Esophagus squamous epithelium (tissue), 4 donors: ENCODE measurements around the gene TTC28.

Experiments
- CTCF ChIP-seq, 6 experiments: fragments of 450-650 bp in 4 of 6; fragments of 200-600 bp in 2 of 6; sonication (generic) in 2 of 6; IDR thresholded peaks; one replicate each; pipeline ENCODE4 v1.5.1; 2016 to 2019; ENCODE audit warnings: antibody characterized with exemption in 6 of 6, mild to moderate bottlenecking in 4 of 6, moderate library complexity in 4 of 6
- POLR2A ChIP-seq, 4 donors: fragments of 450-650 bp; IDR thresholded peaks; one replicate each; pipeline ENCODE4 v1.6.1; 2017; ENCODE audit warnings: antibody characterized with exemption in 4 of 4, mild to moderate bottlenecking in 4 of 4, moderate library complexity in 3 of 4

GRCh38 chr22:28231441-28231840 is 448.2 kb downstream of the TTC28 start:
- TF ChIP-seq CTCF (IDR thresholded peaks at IDR 0.05) (no peak), POLR2A (IDR thresholded peaks at IDR 0.05) (no peak)
